IPS DF 6.9 (cell line): ENCODE measurements around the gene PCDHB14.
"Not testable (repeated sequence)": the region's sequence is repeated elsewhere in the genome, so short reads cannot be mapped to it uniquely, and the experiment has no call there.

Experiments used
- DNase-seq: peaks from one replicate; pipeline ENCODE4 v3.0.0-alpha.2; 2013; ENCODE audit warnings: low read depth, low spot score
- H3K27ac ChIP-seq: one replicate; pipeline ENCODE4 v1.5.1; 2013; ENCODE audit warnings: low read length, control low read depth
- H3K27me3 ChIP-seq: 2 replicates; pipeline ENCODE4 v1.6.1; 2013; ENCODE audit warnings: mild to moderate bottlenecking, low read length; ENCODE audit not compliant: control insufficient read depth, insufficient read depth
- H3K36me3 ChIP-seq: 2 replicates; pipeline ENCODE4 v1.6.1; 2013; ENCODE audit warnings: low read length; ENCODE audit not compliant: control insufficient read depth, insufficient read depth
- H3K4me1 ChIP-seq: 2 replicates; pipeline ENCODE4 v1.6.1; 2013; ENCODE audit warnings: low read length; ENCODE audit not compliant: control insufficient read depth, insufficient read depth
- H3K4me3 ChIP-seq: 2 replicates; pipeline ENCODE4 v1.5.1; 2013; ENCODE audit warnings: mild to moderate bottlenecking, low read length
- H3K9me3 ChIP-seq: 2 replicates; pipeline ENCODE4 v1.6.1; 2013; ENCODE audit warnings: low read length, inconsistent platforms; ENCODE audit not compliant: control insufficient read depth, insufficient read depth
- WGBS: extraction: QIAGEN DNeasy Blood & Tissue Kit; methylation state at CpG from one replicate; pipeline ENCODE4 v1.1.7; 2013; ENCODE audit warnings: mixed read lengths, missing lambda C conversion rate; ENCODE audit not compliant: insufficient read length, insufficient coverage; 5-methylcytosine and 5-hydroxymethylcytosine counted together

The PCDHB14 gene

GRCh38 chr5:141186897-141187512, 36.1 kb upstream of the PCDHB14 start, which contains the start of gene PCDHB9:
TSS of gene PCDHB9 (plus strand) at chr5:141187161. CDS start at chr5:141187319, 158 bp downstream.
- Histone ChIP-seq H3K27ac (no peak within 1 kb of the TSS), H3K4me1 (no peaks in the 10 kb centered on the region), H3K9me3 (no peaks in the 10 kb centered on the region; the same call in 1 of the 2 replicates), H3K4me3 (no peak within 1 kb of the TSS), H3K27me3 (no peaks in the 10 kb centered on the region), H3K36me3 (no peaks in the 10 kb centered on the region)
- no CpG with 5 or more reads among the region's 9 CpGs for WGBS
- no peak for DNase-seq

DNA sequence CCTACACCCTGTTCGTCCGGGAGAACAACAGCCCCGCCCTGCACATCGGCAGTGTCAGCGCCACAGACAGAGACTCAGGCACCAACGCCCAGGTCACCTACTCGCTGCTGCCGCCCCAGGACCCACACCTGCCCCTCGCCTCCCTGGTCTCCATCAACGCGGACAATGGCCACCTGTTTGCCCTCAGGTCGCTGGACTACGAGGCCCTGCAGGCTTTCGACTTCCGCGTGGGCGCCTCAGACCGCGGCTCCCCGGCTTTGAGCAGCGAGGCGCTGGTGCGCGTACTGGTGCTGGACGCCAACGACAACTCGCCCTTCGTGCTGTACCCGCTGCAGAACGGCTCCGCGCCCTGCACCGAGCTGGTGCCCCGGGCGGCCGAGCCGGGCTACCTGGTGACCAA, 34.5 kb upstream of the PCDHB14 start:
- not testable (repeated sequence) for H3K27ac ChIP-seq, H3K4me1 ChIP-seq, H3K36me3 ChIP-seq, H3K9me3 ChIP-seq, H3K4me3 ChIP-seq, H3K27me3 ChIP-seq, DNase-seq
- no CpG with 5 or more reads among the region's 37 CpGs for WGBS

- H3K9me3 ChIP-seq, H3K27ac ChIP-seq: not testable (repeated sequence)
- WGBS, result no CpG with 5 or more reads among the region's 35 CpGs
These were observed 34.0 kb upstream of the PCDHB14 start for GRCh38 chr5:141189131-141189530.

GRCh38 chr5:141192110-141192725, 30.9 kb upstream of the PCDHB14 start, which contains the start of gene PCDHB10:
TSS of gene PCDHB10 (plus strand) at chr5:141192353. CDS start at chr5:141192553, 200 bp downstream.
- Histone ChIP-seq H3K27me3 (no peaks in the 10 kb centered on the region), H3K9me3 (no peaks in the 10 kb centered on the region; the same call in 1 of the 2 replicates), H3K4me1 (no peaks in the 10 kb centered on the region), H3K27ac (no peak within 1 kb of the TSS), H3K4me3 (no peak within 1 kb of the TSS), H3K36me3 (no peaks in the 10 kb centered on the region)
- no peak for DNase-seq
- no CpG with 5 or more reads among the region's 10 CpGs for WGBS

More at GRCh38 chr5:141189131-141189530, 34.0 kb upstream of the PCDHB14 start:
- H3K4me3 ChIP-seq, H3K36me3 ChIP-seq, DNase-seq, H3K27me3 ChIP-seq, H3K4me1 ChIP-seq: not testable (repeated sequence)

GRCh38 chr5:141194332-141194731, 28.8 kb upstream of the PCDHB14 start:
- H3K27me3 ChIP-seq, DNase-seq, H3K4me3 ChIP-seq, H3K36me3 ChIP-seq, H3K4me1 ChIP-seq, H3K27ac ChIP-seq, H3K9me3 ChIP-seq: not testable (repeated sequence)
- no CpG with 5 or more reads among the region's 37 CpGs for WGBS

DNA sequence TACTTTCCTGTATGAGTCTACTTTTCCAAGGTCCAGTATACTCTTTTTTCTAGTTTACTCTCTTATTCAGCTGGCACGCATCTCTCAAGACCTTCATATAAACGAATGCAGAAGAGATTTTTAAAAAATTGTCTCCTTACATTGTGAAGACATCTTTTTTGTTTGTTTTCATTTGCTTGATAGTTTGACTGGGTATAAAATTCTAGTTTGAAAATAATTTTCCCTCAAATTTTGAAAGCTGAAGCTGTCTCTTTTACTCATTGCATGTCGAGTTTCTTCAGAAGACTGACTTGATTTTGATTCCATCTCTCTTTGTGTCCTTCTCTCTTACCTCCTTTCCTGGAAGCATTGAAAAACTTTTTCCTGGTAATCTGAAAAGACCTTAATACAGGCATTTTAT, 26.8 kb upstream of the PCDHB14 start:
- no peaks in the 10 kb centered on the region for H3K36me3 ChIP-seq
- H3K4me3 ChIP-seq, result no peak overlapping the region
- no CpG with 5 or more reads among the region's 3 CpGs for WGBS
- H3K4me1 ChIP-seq, result no peaks in the 10 kb centered on the region
- DNase-seq, result no peak
- H3K27me3 ChIP-seq, result no peaks in the 10 kb centered on the region
- no peak overlapping the region for H3K27ac ChIP-seq
- no peaks in the 10 kb centered on the region for H3K9me3 ChIP-seq

- Histone ChIP-seq H3K4me3 (no peak within 1 kb of the TSS), H3K36me3 (no peaks in the 10 kb centered on the region), H3K4me1 (no peaks in the 10 kb centered on the region), H3K27ac (no peak within 1 kb of the TSS), H3K27me3 (no peaks in the 10 kb centered on the region), H3K9me3 (no peaks in the 10 kb centered on the region)
- no peak for DNase-seq
- no CpG with 5 or more reads among the region's 21 CpGs for WGBS
These were observed 23.5 kb upstream of the PCDHB14 start, which contains the start of gene PCDHB11 for GRCh38 chr5:141199359-141200235. TSS of gene PCDHB11 (plus strand) at chr5:141199627. CDS start at chr5:141199775, 148 bp downstream.

- H3K4me1 ChIP-seq, H3K36me3 ChIP-seq, H3K27me3 ChIP-seq, H3K27ac ChIP-seq, DNase-seq, H3K4me3 ChIP-seq, H3K9me3 ChIP-seq: not testable (repeated sequence)
- WGBS, result no CpG with 5 or more reads among the region's 38 CpGs
These were observed 22.0 kb upstream of the PCDHB14 start for GRCh38 chr5:141201126-141201525.

DNA sequence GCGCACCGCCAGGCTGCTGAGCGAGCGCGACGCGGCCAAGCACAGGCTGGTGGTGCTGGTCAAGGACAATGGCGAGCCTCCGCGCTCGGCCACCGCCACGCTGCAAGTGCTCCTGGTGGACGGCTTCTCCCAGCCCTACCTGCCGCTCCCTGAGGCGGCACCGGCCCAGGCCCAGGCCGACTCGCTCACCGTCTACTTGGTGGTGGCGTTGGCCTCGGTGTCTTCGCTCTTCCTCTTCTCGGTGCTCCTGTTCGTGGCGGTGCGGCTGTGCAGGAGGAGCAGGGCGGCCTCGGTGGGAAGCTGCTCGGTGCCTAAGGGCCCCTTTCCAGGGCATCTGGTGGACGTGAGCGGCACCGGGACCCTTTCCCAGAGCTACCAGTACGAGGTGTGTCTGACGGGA, 21.5 kb upstream of the PCDHB14 start:
- not testable (repeated sequence) for H3K36me3 ChIP-seq, H3K27ac ChIP-seq, H3K4me1 ChIP-seq, DNase-seq, H3K9me3 ChIP-seq, H3K4me3 ChIP-seq, H3K27me3 ChIP-seq
- WGBS, result no CpG with 5 or more reads among the region's 35 CpGs

DNA sequence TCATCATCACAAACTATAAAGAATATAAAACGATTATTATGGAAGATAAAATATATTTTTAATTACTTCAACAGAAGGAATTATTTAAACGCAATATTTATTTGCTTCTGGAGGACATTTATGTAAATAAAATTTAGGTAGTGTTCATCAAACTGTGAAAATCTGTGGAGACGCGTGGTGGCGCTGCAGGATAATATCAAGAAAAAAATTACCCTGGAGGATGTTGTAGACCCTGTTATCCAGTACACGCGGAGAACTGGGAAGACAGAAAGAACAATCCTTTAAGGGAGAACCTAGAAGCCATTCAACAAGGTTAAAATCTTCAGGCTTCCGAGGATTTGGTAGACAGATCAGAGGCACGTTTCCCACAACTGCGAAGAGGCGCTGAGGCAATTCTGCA, 14.7 kb upstream of the PCDHB14 start, which contains the start of gene PCDHB12:
Gene PCDHB12, plus strand, starts transcription at position 242 of the 400 bp plus-strand sequence. CDS start 189 bp downstream, outside the sequence.
- H3K36me3 ChIP-seq, result no peaks in the 10 kb centered on the region
- H3K9me3 ChIP-seq, result no peaks in the 10 kb centered on the region
- DNase-seq, result no peak
- no CpG with 5 or more reads among the region's 11 CpGs for WGBS
- H3K4me1 ChIP-seq, result no peaks in the 10 kb centered on the region
- H3K27me3 ChIP-seq, result no peaks in the 10 kb centered on the region
- no peak within 1 kb of the TSS for H3K4me3 ChIP-seq
- no peak within 1 kb of the TSS for H3K27ac ChIP-seq
